Amniotic stem cell (primary cell): ENCODE data around the gene APOBEC3H.
"Not testable (repeated sequence)": the region's sequence is repeated elsewhere in the genome, so short reads cannot be mapped to it uniquely, and the experiment has no call there.

Experiments
- DNase-seq: peaks from one replicate; lab custom pipeline; 2025; lab: John Stamatoyannopoulos, UW

Gene APOBEC3H

GRCh38 chr22:39097098-39098020, at the start of gene APOBEC3H:
Gene APOBEC3H (plus strand): TSS chr22:39097244. CDS start chr22:39100279, 3,035 bp downstream.
- DNase-seq = no peak

DNA sequence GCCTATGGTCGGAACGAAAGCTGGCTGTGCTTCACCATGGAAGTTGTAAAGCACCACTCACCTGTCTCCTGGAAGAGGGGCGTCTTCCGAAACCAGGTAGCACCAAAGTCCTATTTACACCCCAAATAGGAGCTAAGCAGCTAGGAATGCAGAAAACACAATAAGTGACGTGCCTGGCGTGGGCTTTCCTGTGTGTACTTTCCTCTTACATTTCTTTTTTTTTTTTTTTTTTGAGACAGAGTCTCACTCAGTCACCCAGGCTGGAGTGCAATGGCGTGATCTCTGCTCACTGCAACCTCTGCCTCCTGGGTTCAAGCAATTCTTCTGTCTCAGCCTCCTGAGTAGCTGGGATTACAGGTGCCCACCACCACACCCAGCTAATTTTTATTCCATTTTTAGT, 47.6 kb upstream of the APOBEC3H start:
- DNase-seq = not testable (repeated sequence)

DNA sequence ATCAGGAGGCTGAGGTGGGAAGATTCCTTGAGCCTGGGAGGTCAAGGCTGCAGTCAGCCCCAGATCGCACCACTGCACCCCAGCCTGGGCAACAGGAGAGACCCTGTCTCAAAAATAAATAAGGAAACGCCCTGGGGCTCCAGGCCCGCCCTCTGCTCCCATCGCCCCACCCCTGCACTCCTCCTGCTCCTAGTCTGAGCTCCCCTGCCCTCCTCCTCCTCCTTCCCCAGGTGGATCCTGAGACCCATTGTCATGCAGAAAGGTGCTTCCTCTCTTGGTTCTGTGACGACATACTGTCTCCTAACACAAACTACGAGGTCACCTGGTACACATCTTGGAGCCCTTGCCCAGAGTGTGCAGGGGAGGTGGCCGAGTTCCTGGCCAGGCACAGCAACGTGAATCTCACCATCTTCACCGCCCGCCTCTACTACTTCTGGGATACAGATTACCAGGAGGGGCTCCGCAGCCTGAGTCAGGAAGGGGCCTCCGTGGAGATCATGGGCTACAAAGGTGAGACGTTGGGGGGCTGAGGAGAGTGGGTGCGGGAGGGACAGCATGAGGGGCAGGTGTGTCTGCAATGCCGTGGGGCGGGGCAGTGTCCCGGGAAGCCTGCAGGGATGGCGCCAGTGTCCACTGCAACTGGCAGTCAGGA, 45.1 kb upstream of the APOBEC3H start:
- DNase-seq = not testable (repeated sequence)

GRCh38 chr22:39055658-39056057, 41.4 kb upstream of the APOBEC3H start:
- DNase-seq = no peak

DNA sequence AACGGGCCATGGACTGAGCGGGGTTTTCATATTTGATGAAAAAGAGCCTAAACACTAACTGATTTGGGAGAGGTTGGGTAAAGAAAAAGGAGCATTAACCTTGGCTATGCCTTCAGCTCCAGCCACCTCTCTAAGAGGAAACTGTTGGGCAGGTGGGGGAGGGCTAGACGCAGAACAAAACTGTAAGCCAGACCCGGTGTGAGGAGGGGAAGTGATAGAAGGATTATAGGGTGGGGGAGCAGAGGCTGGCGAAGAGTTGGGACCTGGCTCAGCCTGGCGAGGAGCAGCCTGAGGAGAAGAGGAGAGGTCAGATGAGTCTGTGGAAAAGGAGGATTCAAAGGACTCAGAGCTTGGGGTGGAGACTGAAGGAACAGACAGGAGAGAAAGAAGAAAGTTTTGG, 35.8 kb upstream of the APOBEC3H start:
- not testable (repeated sequence) for DNase-seq

DNA sequence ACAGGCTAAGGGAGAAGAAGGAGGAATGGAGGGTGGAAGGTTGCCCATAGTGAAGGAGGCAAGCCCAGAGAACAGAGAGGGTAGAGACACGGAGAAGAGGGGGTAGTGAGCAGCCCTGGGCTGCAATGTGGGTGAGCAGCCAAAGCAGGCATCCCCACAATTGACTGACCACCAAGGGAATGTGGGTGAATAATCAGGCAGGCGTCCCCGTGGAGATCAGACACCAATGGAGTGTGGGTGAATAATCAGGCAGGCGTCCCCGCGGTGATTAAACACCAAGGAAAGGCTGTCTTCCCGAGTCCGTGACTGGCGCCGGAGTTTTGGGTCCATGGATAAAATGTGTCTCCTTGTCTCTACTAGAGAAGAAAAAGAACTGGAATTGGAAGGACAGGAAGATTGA, 35.1 kb upstream of the APOBEC3H start:
- DNase-seq = not testable (repeated sequence)

DNA sequence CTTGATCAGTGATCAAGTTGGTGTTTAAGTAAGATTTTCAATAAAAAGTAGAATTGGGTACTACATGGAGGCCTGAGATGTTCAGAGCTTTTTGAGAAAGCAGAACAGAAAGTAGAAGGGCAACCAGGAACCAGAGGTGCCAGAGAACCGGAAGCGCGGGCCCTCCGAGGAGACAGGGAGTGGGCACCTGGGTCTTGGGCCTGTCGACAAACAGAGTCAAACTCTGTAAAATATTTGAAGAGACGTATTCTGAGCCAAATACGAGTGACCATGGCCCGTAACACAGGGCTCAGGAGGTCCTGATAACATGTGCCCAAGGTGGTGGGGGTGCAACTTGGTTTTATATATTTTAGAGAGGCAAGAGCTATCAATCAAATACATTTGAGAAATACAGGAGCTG, 33.1 kb upstream of the APOBEC3H start:
- not testable (repeated sequence) for DNase-seq

GRCh38 chr22:39066442-39067276, 30.4 kb upstream of the APOBEC3H start:
- DNase-seq = not testable (repeated sequence)

GRCh38 chr22:39068033-39068785, 28.8 kb upstream of the APOBEC3H start:
- DNase-seq = no peak

DNA sequence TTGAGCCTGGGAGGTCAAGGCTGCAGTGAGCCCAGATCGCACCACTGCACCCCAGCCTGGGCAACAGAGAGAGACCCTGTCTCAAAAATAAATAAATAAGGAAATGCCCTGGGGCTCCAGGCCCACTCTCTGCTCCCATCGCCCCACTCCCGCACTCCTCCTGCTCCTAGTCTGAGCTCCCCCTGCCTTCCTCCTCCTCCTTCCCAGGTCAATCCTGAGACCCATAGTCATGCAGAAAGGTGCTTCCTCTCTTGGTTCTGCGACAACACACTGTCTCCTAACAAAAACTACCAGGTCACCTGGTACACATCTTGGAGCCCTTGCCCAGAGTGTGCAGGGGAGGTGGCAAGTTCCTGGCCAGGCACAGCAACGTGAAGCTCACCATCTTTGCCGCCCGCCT, 26.9 kb upstream of the APOBEC3H start:
- DNase-seq = no peak

GRCh38 chr22:39072581-39072981, 24.5 kb upstream of the APOBEC3H start:
- not testable (repeated sequence) for DNase-seq

- DNase-seq = no peak
Observed at GRCh38 chr22:39073981-39074380, 23.1 kb upstream of the APOBEC3H start.

- DNase-seq = not testable (repeated sequence)
Observed at GRCh38 chr22:39076155-39077025, 20.7 kb upstream of the APOBEC3H start.

DNA sequence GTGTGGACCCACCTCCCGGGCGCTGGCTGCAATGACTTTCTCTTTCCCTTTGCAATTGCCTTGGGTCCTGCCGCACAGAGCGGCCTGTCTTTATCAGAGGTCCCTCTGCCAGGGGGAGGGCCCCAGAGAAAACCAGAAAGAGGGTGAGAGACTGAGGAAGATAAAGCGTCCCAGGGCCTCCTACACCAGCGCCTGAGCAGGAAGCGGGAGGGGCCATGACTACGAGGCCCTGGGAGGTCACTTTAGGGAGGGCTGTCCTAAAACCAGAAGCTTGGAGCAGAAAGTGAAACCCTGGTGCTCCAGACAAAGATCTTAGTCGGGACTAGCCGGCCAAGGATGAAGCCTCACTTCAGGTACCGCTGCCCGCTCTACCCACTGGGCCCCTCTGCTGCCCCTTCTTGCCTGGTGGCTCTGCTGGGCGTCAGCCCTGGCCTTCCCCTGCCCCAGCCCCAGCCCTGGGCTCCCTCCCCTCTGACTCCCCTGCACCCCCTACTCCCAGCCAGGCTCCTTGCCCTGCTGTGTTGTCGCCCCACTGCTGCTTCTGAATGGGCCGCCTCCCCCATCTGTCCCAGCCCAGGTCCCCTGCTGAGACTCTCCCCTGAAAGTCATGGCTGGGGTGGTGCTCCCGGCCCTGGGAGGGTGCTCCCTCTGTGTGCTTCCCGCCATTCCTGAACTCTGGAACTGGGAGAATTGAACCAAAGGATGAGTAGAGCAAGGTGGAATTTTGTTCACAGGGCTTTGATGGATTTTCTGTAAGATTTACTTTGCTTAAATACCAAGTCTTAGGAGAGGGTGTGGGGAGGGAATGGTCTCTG, 19.8 kb upstream of the APOBEC3H start, which contains the start of gene APOBEC3G:
Gene APOBEC3G (plus strand): TSS at position 250 of the 815 bp plus-strand sequence. CDS start 87 bp downstream, at position 337.
- not testable (repeated sequence) for DNase-seq

- not testable (repeated sequence) for DNase-seq
Observed at GRCh38 chr22:39077912-39078311, 19.1 kb upstream of the APOBEC3H start.

GRCh38 chr22:39078329-39078728, 18.7 kb upstream of the APOBEC3H start:
- DNase-seq = no peak

GRCh38 chr22:39079054-39079637, 17.9 kb upstream of the APOBEC3H start:
- DNase-seq = not testable (repeated sequence)

- DNase-seq = no peak
Observed at GRCh38 chr22:39080052-39080762, 16.8 kb upstream of the APOBEC3H start.
